Stimulated activated CD4-positive, alpha-beta T cell treated with anti-CD3 and anti-CD28 coated beads, Interleukin-1b, Interleukin-23, amount 100 ng/mL, for 4 hours (primary cell): Measurements from ENCODE around the gene PYGB.
"Not testable (repeated sequence)": the region's sequence is repeated elsewhere in the genome, so short reads cannot be mapped to it uniquely, and the experiment has no call there.

Source experiments
- DNase-seq, 2 donors: peaks; one replicate each; pipeline ENCODE4 v3.0.0-alpha.2; 2020; ENCODE audit warnings: low read depth in 2 of 2

PYGB gene

DNA sequence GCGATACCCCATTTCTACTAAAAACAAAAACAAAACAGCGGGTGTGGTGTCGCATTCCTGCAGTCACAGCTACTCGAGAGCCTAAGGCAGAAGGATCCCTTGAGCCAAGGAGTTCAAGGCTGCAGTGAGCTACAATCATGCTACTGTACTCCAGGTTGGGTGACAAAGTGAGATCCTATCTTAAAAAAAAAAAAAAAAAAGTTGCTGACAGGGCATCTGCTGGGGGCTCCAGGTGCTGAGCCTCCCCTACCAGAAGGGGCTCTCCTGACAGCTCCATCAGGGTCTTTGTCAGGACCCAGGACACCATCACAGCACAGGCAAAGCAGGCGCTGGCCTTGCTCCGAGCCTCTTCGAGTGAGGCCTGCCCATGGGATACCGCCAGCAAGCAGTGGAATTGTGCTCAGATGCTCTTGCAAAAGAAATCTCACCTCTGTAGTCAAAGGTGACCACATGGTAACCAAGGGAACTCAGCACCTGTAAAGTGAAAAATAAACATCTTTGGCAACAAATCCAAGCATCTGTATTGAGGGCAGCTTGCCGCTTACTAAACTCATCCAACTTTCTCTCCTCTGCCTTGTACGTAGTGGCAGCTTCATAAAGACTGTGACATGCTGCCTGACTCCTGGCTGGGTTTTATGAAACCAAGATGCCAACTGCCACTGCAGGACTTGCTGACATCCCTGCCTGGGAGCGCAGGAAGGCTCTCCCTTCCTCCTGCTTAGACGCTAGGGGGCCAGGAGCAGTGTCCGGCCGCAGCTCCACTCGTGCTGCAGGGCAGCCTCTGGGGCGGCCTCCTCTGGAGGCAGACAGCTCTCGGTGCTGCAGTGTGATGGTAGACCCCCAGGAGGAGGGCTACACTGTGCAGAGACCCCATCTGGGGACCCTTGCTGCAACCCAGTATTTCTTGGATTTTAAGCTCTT lies 66.9 kb downstream of the PYGB start:
- no peak for DNase-seq

DNA sequence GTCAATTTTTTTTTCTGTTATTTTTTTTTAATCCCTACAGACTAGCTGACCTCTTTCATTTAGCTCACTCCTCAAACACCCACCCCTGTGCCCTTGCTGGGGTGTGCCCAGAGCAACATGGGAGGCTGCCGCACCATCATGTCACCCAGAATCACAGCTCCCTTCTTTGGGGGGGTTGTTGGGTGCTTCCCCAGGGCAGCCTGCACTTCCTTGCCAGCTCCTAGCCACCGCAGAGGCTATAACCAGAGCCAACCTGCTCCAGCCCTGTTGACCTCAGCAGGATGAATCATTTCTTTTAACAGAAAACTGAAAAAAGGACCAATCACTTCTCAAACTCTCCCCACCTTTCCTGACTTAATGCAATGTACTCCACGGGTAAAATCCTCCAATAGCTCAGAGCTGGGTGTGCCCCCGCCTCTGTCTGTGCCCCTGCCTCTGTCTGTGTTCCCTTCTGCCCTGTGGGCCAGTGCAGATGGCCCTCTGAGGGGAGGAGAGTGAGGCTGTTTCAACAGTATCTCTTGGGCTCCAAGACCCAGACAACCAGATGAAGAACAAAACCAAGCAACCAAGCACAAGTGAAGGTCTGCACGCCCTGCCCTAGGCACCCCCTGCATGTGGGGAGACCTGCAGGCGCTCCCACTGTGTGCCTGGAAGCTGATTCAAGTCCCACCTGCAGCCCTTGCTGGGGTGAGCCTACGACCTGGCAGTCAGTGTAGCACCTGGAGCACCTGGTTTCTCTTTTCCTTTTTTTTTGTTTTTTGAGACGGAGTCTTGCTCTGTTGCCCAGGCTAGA lies 67.7 kb downstream of the PYGB start:
- no peak for DNase-seq

DNA sequence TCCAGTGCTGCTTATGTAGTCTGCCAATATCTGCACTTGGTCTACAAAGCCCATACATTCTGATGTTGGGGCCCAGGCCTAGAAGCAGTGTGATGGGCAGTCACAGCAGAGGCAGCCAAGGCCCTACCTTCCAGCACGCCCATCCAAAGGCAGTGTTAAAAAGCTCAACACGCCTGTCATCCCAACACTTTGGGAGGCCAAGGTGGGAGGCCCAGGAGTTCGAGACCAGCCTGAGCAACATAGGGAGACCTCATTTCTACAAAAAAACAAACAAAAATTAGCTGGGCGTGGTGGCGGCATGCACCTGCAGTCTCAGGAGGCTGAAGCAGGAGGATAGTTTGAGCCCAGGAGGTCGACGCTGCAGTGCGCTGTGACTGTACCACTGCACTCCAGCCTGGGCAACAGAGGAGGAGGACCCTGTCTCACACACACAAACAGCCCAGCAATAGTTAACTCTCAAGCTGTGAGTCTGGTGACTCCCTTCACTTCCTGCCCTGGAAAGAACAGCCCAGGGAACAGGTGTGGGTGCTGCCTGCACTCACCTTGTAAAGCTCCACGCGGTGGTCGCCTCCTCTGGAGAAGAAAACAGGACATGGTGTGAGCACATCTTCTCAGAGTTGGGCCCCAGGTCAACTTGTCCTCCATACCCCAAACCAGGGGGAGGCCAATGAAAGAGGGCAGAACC lies 68.8 kb downstream of the PYGB start:
- DNase-seq, result no peak

GRCh38 chr20:25317351-25318075 lies 69.6 kb downstream of the PYGB start:
- no peak for DNase-seq

DNA sequence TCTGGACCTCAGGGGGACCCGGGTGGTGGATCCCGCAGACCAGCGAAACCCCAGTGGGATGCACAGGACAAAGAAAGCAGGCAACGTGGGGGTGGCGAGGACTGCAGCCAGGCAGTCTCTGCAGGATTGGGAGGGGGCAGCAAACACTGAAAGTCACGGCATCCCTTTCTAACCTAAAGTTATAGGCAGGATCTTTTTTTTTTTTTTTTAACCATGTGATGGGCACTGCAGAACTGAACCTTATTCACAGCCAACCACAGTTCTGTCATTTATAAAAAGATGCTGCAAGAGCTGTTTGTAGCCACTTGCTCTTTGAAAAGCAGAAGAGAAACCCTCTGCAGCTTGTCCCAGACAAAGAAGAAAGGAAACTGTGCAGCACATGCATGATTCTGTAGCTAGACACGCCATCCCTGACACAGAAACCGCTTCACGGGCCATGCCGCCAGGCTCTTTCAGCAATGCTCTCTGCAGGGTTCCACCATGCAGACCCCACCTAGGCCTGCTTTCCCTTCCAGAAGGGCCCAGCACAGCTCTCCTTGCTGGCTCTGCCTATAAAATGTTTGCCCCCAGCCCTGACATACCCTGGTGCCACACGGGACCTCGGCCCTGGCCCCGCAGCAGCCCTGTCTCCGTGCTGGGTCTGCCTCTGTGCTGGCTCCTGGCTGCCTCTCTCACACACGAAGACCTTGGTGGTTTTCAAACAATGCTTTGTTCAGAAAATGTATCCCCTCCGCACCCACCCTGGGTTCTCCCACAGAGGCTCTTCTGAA lies 70.8 kb downstream of the PYGB start:
- DNase-seq, result no peak

DNA sequence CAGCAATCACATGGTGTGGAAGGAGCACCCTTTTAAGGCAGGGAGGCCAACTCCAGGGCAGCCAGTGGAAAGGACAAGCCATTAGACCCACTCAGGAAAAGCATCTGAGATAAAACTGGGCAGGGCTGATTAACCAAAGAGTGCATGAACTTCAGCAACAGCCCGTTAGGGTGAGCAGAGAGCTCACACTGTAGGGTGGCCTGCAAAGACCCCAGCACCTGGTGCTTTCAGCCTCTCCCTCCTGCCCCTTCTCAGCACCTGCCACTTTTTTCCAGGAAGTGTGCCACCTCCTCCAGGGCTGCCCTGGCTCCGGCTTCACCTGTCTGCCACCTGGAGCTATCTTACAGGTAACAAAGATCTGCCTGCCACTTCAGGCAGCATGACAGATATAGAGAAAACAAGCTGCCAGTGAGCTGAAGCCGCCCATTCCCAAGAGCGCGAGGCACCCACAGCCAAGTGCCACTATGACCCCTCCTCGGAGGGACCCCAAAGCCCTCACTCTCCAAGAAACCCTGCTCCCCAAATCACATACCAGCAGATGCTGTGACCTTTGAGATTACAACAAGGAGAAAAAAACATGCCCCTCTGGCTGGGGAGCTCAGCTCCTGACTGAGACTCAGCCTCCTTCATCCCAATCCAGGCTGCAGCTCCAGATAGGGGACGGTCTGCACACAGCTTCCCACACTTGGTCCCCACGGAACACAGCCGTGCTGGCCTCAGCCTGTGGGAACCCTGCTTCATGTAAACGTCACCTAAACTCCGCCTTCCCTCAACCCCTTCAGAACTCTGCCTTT lies 71.6 kb downstream of the PYGB start:
- DNase-seq, result no peak

- DNase-seq, result no peak
Observed at GRCh38 chr20:25320035-25320800, 72.3 kb downstream of the PYGB start.

GRCh38 chr20:25321262-25321831 lies 73.5 kb downstream of the PYGB start:
- no peak for DNase-seq

DNA sequence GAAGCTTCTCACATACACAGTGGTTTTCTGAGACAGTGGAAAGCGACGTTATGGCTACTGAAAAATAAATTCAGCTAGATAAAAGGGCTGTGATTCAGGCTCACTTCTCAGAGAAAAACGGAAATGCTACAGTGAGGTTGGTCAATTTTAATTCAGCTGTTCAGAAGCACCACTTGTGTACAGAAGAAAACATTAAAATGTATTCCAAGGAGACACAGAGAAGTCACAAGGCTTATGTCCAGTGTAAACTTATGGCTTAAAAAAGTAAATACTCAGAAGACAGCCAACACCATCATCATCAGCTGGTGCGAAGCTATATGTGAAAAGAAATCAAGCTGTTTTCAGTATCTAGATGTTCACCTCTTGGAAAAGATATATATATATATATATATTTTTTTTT lies 74.1 kb downstream of the PYGB start:
- no peak for DNase-seq

GRCh38 chr20:25323496-25324246 lies 75.8 kb downstream of the PYGB start:
- no peak for DNase-seq

DNA sequence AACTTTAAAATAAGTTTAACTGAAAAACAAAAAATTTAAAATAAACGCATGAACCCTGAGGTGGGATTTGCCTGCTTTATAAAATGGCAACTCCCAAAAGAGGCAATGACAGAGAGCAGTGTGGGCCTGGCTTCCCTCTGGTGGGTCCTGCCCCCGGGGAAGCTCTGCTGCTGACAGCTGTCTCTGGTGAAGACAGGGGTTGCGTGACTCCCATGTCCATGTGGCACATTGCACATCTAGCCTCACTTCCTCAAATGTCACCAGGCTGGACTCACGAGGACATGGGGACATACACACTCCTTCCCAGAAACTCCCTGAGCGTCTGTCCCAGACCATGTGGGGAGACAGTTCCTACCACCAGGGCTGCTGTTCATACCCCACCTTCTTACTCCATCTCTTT lies 76.5 kb downstream of the PYGB start:
- DNase-seq, result no peak

GRCh38 chr20:25325073-25325472 lies 77.2 kb downstream of the PYGB start:
- no peak for DNase-seq

- DNase-seq, result no peak
Observed at GRCh38 chr20:25325997-25326396, 78.1 kb downstream of the PYGB start.

DNA sequence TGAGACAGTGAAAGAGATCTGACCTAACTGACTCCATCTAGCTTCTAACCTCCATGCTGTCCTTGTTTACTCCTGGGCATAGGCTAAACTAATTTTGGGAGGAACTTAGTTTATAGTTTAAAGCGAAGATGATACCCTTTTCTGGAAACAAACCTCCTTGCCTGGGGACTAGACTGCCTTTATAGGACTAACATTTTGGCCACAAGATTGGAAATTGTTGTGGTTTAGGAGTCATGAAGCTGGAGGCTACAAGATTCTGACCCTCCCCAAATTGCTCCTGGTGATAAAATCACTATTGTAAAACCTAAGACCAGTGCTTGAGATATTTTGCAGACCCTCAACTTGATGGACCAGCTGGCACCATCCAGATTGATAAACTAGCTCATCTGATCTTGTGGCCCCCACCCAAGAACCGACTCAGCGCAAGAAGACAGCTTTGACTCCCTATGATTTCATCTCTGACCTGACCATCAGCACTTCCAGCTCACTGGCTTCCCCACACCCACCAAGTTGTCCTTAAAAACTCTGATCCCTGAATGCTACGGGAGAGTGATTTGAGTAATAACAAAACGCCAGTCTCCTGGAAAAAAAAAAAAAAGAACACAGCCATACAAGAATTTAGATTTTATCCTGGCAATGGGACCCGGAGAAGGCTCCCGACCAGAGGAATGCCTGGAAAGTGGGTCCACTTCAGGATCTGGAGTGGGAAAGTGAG lies 79.8 kb downstream of the PYGB start:
- DNase-seq, result no peak

- DNase-seq, result no peak
Observed at GRCh38 chr20:25328954-25329498, 81.1 kb downstream of the PYGB start.

DNA sequence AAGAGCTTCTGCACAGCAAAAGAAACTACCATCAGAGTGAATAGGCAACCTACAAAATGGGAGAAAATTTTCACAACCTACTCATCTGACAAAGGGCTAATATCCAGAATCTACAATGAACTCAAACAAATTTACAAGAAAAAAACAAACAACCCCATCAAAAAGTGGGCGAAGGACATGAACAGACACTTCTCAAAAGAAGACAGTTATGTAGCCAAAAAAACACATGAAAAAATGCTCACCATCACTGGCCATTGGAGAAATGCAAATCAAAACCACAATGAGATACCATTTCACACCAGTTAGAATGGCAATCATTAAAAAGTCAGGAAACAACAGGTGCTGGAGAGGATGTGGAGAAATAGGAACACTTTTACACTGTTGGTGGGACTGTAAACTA lies 87.1 kb downstream of the PYGB start:
- DNase-seq, result not testable (repeated sequence)
